ENCODE data around the gene ABCA3.

DNA sequence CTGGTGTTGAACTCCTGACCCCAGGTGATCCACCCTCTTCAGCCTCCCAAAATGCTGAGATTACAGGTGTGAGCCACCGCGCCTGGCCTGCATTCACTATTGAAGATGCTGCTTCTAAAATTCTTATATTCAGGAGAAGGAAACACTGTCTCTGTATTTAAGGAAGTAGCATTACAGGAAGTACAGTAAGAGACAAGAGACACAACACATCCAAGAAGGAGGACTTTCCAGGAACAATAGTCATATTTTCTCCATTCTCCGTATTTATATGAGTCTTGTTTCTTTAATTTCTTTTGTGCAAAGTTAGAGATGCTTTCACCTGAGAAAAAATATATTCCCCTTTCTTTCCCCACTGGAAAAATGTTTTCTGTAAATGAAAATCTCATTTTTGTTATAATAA lies 18.3 kb upstream of the ABCA3 start:
- no peak for TF ChIP-seq EP300 (IDR thresholded peaks at IDR 0.05)
- TF ChIP-seq, protein P1, sequence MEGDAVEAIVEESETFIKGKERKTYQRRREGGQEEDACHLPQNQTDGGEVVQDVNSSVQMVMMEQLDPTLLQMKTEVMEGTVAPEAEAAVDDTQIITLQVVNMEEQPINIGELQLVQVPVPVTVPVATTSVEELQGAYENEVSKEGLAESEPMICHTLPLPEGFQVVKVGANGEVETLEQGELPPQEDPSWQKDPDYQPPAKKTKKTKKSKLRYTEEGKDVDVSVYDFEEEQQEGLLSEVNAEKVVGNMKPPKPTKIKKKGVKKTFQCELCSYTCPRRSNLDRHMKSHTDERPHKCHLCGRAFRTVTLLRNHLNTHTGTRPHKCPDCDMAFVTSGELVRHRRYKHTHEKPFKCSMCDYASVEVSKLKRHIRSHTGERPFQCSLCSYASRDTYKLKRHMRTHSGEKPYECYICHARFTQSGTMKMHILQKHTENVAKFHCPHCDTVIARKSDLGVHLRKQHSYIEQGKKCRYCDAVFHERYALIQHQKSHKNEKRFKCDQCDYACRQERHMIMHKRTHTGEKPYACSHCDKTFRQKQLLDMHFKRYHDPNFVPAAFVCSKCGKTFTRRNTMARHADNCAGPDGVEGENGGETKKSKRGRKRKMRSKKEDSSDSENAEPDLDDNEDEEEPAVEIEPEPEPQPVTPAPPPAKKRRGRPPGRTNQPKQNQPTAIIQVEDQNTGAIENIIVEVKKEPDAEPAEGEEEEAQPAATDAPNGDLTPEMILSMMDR (IDR thresholded peaks at IDR 0.05): no peak

Measured in sigmoid colon (tissue), 4 donors.